ENCODE results near the gene POU2AF1.

Gene POU2AF1

GRCh38 chr11:111384494-111384893 is 5.4 kb upstream of the POU2AF1 start:
- no peak for DNase-seq

- no peak for DNase-seq
These were observed 3.4 kb upstream of the POU2AF1 start for GRCh38 chr11:111382451-111382850.

GRCh38 chr11:111379602-111380136 is 594 bp upstream of the POU2AF1 start:
- DNase-seq: peak; percentile 30

GRCh38 chr11:111378185-111378860 is 752 bp downstream of the POU2AF1 start:
- DNase-seq: no peak

- no peak for DNase-seq
These were observed 2.7 kb downstream of the POU2AF1 start for GRCh38 chr11:111376181-111376871.

- DNase-seq: no peak
These were observed 5.5 kb downstream of the POU2AF1 start for GRCh38 chr11:111373590-111373989.

- no peak for DNase-seq
These were observed 6.5 kb downstream of the POU2AF1 start for GRCh38 chr11:111372538-111372937.

- no peak for DNase-seq
These were observed 8.0 kb downstream of the POU2AF1 start for GRCh38 chr11:111370902-111371578.

GRCh38 chr11:111370270-111370901 is 8.7 kb downstream of the POU2AF1 start:
- DNase-seq: no peak

- DNase-seq: no peak
These were observed 10.9 kb downstream of the POU2AF1 start for GRCh38 chr11:111368285-111368560.

GRCh38 chr11:111367411-111368284 is 11.4 kb downstream of the POU2AF1 start:
- no peak for DNase-seq

GRCh38 chr11:111366560-111367410 is 12.3 kb downstream of the POU2AF1 start:
- DNase-seq: no peak

- no peak for DNase-seq
These were observed 13.1 kb downstream of the POU2AF1 start for GRCh38 chr11:111365722-111366559.

GRCh38 chr11:111364503-111364902 is 14.6 kb downstream of the POU2AF1 start:
- DNase-seq: no peak

GRCh38 chr11:111363985-111364384 is 15.1 kb downstream of the POU2AF1 start:
- no peak for DNase-seq

- DNase-seq: no peak
These were observed 16.1 kb downstream of the POU2AF1 start for GRCh38 chr11:111362887-111363411.

- DNase-seq: no peak
These were observed 17.2 kb downstream of the POU2AF1 start for GRCh38 chr11:111361874-111362273.

GRCh38 chr11:111361052-111361801 is 17.8 kb downstream of the POU2AF1 start:
- DNase-seq: no peak

Measured in activated naive CD4-positive, alpha-beta T cell treated with anti-CD3 and anti-CD28 coated beads, Interleukin-2, amount 50 U/mL, for 16 hours (primary cell).